HG02642 (cell line): ENCODE data around the gene HS2ST1.

Experiments used
- ATAC-seq: cut with Tn5 transposase; IDR thresholded peaks from one replicate; pipeline ENCODE4 v1.9.1; 2021; ENCODE audit warnings: mild to moderate bottlenecking; ENCODE audit not compliant: unreplicated experiment, poor library complexity

HS2ST1 gene

DNA sequence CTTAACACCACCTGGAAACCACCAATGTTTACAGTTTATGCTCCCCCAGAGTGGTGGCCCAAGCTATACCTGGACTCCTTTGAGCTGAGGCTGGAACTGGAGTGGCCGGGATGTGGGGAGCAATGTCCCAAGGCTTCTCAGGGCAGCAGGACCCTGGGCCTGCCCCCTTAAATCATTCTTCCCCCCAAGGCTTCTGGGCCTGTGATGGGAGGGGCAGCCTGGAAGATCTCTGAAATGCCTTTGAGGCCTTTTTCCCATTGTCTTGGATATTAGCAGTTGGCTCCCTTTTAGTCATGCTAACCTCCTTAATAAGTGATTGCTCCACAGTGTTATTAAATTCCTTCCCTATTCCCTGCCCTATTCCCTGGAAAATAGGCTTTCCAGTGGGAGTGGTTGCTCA lies 185.8 kb downstream of the HS2ST1 start:
- ATAC-seq, result no peak

DNA sequence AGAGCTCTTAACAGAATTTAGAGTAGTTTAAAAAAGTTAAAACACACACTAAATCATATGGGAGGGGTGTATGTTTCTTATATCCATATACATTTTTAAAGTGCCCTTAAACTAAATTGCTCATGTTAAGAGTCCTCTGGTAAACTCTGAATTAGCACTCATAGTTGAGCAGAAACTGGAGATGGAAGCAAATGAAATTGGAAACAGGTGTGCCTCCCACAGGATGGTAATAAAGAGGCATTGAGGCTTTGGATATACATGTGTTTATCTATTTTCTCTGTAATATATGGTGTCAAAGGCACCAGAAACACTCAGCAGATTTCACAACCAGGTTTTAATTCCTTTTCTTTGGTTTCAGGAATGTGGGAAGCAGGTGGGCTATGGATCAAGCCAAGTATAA lies 188.6 kb downstream of the HS2ST1 start:
- ATAC-seq, result no peak

DNA sequence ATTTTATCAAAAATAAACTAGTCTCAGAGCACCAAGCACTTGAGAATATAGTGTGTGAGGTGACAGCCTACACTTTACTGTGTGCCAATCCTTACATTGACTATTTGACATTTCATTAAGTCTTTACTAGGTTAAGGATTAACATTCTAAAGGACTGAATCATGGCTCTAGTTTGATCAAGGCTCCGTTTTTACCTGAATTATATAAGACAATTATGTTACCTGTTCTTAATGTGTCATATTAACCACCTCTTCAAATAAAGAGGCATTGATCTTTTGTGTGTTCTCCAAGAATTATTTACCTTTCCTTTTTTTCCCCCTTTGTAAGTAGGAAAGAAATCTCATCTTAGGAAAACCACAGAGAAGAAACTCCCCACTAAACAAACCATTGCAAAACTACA lies 189.7 kb downstream of the HS2ST1 start:
- no peak for ATAC-seq

DNA sequence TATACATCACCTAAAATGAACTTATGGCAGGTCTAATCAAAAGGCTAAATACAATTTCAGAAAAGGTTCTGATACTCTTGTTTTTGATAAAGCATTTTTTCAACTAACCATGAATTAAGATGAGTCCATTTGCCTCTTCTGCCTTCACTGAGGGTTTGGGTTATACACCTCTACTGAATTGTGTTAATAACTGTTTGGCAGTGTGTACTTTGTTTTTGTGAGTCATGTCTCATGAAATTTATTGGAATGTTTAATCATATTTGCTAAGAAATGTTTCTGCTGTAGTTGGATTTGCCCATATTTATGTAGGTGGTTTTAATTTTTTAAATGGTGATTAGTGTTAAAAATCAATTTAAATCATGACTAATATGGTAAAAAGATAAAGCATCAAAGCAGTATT lies 190.5 kb downstream of the HS2ST1 start:
- no peak for ATAC-seq

DNA sequence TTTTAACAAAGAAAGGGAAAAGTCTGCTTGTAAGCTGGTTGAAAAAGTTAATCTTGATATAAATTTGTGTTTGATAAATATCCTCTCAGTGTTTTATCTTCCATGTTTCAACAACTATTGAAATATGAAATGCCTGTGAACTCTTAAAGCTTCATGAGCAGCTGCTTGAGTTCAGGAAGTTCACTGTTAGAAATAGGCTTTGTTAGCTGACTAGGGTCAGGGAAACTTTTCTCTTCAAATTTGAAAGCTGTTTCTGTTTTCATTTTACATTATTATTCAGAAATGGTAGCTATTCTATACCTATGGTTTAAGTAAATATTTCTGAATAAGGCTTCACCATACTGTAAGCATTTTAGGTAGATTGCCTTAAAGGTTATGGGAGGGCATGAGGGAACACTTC lies 191.7 kb downstream of the HS2ST1 start:
- peak; percentile 53 for ATAC-seq

DNA sequence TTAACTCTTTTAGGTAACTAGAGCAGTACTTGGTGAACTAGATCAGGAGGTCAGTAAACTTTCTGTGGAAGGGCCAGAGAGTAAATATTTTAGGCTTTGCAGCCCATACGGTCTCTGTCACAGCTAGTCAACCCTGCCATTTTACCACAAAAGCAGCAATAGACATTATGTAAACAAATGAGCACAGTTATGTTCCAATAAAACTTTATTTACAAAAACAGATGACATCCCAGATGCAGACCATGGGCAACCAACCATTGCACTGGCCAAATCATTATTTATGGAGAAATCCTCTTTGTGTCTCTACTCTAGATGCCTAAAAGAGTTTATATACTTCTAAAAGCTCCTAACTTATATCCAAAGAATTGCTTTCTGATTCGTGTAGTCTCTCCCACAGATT lies 192.4 kb downstream of the HS2ST1 start:
- no peak for ATAC-seq

DNA sequence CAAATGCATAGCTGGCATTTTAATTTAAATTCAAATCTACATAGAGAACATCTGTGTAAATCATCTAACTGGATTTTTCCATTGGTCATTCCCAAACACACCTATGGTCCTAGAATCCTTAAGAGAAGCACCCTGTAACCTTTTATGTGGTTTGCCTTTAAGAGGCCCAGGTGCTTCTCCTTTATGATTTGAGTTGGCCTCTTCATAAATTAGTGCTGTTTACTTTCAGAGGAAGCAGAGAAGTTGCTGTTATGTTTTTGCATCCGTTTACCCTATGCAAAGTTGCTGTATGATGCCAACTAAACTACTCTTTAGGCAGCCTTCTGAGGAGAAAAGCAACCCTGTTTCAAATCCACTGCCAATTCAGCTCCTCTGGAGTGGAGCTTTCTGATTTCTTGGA lies 193.8 kb downstream of the HS2ST1 start:
- ATAC-seq, result no peak

DNA sequence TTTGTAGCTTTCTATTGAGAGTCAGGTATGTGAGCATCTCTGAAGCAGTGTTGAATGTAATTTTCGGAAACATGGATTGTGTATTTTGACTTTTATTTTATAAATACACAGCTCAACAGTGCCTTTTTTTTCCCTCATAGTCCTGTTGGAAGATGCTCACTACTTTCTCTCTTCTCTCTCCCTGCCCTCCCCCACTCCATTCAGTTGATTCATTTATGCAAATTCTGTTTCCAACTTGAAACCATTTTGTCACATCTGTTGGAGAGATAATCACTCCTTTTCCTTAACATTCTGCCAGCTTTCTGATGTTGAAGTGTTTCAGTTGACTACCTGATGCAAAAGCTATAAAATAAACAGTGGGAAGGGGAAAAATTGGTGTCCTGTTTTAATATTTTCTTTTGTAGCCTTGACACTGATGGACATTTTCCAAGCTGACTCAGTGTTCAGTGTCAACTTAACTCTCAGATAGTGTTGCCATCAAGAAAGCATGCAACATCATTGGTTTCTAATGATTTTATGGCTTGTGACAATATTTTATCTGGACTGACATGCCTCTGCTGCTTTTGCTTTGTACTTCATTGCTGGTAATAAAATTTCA lies 194.5 kb downstream of the HS2ST1 start:
- no peak for ATAC-seq

DNA sequence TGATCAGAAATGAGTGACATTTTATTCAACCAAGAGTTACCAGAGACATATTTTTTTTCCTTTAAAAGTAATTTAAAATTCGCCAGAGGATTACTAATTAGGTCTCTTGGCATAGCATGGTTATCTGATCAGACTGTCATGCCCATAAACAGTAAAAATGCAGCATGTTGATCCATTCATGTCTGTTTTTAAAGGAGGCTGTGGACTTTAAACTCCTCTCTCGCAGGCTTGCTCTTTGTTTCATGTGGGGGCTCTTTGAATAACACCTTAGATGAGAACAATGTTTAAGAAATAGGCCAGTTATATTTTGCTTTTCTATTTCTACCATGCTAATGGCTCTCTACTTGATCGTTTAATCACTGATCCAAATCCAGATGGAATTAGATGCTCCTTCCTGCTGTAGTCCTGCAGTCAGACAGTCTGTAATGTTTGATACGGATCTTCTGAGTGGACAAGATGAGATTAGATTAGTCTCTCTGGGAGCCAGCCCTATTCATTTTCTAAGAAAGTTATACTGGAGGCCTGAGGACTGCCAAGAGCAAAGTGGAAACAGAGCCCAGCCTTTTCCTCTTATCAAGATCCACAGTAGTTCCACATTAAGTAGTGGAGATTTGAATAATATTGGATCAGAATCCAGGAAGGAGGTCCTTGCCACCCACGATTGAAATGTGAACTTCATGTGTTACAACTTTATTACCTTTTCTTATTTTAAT lies 197.4 kb downstream of the HS2ST1 start:
- no peak for ATAC-seq

DNA sequence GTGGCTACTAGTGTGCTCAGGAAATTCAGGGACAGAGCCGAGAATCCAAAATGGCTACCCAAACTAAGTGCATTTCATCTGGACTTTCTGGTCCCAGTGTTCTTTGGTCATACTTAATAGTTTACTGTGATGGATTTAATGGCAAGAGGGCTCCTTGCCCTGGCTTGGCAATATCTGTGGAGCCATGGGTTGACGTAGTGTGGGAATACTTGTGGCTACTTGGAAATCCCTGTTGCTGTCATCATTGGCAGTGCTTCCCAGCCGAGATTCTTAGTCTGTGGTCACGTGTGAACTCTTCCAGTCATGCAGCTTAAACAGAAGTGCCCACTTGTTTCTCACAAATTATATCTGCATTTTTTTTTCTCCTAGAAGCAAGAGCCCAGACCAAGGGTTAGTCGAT lies 198.9 kb downstream of the HS2ST1 start:
- no peak for ATAC-seq

DNA sequence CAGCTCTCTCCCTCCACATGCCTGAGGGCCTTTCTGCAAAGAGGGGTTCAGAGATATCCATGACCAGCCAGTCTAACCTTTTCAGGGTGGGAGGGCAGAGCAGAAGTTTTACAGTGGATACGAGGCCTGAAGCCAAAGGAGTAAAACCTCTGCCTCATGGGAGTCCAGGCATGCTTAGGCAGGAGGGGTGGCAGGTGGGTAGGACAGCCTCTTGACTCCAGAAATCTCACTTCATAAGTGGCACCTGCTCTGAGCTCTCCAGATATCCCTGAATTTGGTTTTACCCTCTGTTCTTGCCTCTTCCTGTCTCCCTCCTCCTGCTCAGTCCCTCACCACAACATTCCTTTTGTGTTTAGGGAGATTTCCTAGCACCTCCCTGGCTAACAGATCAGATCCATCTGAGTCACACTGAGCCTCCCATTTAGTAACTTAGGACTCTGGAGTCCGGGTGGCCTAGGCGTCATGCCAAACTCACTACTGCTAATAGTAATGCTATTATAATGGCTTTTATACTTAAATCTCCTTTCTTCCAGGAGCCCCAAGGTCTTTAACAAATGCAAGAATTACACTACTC lies 201.0 kb downstream of the HS2ST1 start:
- no peak for ATAC-seq

DNA sequence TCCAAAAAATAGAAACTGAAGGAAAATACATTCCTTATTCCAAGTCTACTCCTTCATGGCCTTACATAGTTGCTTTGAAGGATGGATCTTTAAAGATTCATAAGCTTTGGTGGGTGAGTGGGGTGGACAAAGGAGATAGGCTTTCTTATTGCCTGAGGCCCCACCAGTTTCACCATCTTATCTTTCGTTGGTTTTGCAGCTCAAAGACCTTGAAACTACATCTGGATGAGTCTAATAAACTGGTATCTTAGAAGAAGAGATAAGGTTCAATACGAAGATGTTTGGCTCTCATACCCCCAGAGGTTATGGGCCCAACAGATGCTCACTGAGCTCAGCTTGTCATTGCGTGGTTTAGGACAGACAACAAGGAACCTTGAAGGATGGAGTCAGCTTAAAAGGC lies 201.5 kb downstream of the HS2ST1 start:
- no peak for ATAC-seq

DNA sequence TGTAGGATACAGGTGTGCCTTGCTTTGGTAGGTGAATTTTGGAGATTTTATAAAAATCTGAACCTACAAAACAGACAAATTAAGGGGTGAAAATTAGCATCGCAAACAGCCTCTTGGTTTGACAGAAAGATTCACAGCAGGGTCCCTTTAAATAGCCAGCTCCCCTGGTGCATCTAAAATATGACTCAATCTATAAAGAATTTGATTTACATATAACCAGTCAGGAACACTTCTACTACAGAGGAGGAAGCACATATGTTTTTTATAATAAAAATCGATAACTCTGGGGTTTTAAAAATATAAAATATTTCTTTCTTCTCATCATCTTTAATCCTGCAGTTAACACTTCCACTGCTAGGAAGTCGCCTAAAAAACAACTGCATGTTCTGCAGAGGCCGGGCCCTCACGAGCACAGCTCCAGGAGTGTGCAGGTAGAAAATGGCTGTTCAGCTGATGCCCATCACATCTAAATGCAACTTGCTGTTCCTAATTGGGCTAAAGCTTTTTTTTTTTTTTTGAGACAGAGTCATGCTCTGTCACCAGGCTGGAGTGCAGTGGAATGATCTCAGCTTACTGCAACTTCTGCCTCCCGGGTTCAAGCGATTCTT lies 203.4 kb downstream of the HS2ST1 start:
- no peak for ATAC-seq

DNA sequence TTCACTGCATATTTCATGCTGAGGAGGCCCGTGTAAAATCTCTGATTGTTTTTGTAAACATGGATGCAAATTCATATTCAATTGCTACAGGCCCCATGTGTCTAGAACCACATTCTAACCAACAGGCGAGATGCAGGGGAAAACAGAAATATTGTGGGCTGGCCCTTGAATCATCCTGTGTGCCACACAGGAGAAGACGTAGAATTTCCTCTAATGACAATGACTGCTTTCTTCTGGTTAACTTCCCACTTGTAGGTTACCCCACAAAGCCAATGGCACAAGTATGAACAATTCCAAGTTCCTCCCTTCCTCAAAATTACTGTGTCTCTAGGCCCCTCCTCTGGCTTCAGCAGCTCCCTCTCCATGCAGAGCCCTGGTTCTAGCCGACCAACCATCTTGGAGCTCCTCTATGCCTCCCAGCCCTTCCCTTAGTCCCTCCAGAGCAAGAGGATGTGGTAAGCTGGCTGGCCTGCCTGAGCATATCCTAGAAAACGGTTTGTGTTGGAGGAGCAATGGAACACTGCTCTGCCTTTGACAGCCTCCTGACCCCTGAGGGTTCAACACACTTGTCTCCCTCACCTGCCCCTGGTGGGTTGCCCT lies 205.2 kb downstream of the HS2ST1 start:
- no peak for ATAC-seq

DNA sequence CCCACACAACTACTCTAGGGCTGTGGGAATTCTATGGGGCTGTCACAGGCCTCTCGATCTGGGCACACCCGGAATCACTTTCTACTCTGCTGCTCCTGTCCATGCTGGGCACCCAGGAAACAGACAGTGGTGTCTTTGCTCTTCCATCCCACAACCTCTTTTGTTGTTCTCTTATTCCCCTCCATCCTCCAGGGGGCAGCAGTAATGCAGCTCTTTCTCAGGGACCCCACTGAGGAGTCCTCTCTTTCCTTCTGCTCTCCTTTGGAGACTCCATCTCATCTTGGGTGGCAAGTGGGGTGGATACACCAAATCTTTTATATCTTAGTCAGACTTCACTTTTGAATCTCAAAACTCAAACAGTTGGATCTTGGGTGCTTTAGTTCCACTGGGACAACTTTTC lies 206.3 kb downstream of the HS2ST1 start:
- no peak for ATAC-seq

DNA sequence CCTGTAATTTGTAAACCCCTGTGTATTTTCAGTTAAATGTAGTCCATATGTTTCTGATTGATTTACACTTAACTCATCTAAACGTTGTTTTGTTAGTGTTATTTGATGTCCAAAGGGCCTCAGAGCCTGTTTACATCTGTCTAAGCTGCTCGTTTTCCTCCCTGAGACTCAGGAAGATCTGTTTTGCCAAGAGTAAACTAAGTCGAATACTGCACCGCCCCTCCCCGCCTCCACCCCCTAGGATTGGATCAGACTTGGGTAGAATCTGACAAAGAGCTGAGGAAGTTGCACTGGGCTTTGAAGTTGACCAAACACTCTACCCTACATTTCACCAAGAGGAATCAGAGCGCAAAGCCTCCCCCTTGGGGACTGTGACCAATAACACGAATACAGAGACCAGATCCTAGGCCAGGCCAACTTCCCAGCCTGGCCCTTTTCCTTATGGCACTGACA lies 207.3 kb downstream of the HS2ST1 start:
- no peak for ATAC-seq

DNA sequence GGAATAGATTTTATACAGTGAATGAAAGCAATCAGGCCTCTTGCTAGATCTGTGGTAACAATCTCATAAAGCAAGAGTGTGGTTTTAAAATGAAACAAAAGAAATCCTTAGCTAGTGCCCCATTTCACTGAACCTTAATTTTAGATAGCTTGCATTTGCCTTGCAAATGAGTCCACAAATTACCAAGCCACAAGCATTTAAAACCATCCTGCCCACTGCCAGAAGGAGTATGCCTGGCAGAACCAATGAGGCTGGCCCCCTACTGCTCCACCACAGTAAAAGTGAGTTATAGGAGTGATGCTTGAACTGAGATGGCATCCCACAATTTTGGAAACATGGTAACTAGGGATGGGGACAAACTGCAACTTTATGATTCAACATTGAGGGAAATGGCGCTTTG lies 207.8 kb downstream of the HS2ST1 start:
- ATAC-seq, result no peak

DNA sequence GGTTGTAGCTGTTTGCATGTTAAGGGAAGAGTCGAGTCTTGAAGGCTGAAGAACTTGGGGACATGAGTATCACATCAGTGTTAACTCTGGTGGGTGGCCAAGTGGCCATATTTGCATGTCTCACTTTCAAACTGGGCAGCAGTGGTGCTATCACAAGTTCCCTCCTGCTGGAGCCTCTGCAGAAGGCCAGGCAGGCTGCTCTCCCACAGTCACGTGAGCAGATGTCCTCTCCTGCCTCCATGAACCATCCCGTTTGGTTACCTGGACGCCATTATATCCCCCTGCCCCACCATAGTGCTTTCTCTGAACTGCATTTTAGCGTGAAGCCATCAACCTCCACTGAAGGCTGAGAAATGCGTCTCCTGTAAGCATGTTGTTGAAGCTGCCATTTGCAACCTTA lies 209.2 kb downstream of the HS2ST1 start:
- no peak for ATAC-seq

DNA sequence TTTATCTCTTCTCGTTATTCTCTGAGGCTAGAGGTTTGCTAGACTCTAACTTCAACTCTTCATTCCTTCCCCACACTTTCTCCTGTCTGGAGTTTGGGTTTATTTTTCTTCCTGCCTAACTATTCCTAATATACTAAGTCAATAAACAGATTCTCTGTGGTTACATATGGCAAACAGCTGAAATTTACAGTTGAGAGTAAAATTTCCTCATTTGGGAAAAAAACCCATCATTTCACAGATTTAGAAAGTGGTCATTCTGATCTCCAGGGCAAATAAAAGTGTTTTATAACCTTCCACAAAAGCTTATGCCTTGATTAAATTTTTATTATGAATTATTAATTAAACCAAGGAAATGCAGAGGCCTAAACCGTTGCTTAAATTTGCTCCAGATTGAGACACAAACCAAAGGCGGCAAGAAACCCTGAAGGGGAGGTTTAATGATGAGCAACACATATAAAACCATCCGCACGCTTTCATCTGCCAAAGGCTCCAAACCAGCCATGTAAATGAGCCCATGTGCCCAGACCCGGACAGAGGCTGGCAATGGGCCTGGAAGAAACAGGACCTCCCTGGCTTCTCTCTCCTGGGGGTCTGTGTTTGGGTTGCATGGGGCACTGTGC lies 212.6 kb downstream of the HS2ST1 start:
- no peak for ATAC-seq

DNA sequence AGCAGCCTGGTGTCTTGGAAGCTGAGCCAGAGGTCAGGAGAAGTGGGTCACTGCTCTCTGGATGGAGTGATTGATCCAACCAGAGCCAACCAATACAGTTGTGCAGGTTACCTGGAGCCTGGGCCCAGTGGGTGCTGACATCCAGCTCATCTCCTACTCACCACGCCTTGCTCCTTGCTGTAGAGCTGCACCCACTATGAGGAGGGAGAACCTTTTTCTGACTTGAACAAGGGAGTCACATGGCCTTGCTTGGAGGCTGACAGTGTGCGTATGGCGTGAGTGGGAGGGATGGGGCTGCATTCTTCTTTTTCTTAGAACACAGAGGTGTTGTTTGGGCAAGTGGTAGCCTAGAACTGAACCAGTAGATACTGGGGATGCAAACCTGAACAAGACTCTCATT lies 213.1 kb downstream of the HS2ST1 start:
- ATAC-seq, result no peak

DNA sequence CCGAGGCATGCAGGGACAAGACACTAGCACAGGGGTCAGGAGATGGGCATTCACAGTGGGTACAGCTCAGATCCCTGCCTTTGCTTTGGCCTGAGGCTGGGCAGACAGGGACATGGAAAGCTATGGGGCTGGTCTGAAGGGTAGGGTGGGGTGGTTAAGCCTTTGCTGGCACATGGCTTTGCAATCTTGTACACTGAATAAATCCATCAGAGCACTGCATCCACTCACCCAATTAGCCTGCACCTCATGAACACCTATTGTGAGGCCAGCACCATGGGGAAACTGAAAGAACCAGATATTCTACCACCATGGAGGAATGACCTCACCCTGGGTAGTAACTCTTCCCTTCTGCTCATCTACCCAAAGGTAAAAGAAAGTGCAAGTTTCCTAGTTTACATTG lies 214.6 kb downstream of the HS2ST1 start:
- ATAC-seq, result no peak
